ENCODE results near the gene ADCY2. TPM values are rescaled to one million over a fixed set of nuclear protein-coding genes. Genes with fewer than 3 reads are reported as not detected.
A peak's percentile ranks its signal among the peaks of the same experiment; 100 is the strongest.

ADCY2 gene
- polyA plus RNA-seq, 1 donor (not counting 4 experiments of a cell fraction or from before 2014, with no cell fraction given) = 0.13 TPM

GRCh38 chr5:7848296-7848695 is 452.4 kb downstream of the ADCY2 start:
- Histone ChIP-seq H3K27me3 (ENCODE audit: control insufficient read depth, extremely low read depth, insufficient read depth, low read length) (peaks cover 30% of the 10 kb centered on the region), H3K4me1 (ENCODE audit: control insufficient read depth, extremely low read depth, insufficient read depth, low read length) (no peaks in the 10 kb centered on the region), H3K27ac (ENCODE audit: control insufficient read depth, insufficient read depth, low read length) (no peak overlapping the region), H3K9me1 (ENCODE audit: control insufficient read depth, extremely low read depth, insufficient read depth, low read length) (no peaks in the 10 kb centered on the region), H3K9ac (ENCODE audit: control insufficient read depth, extremely low read depth, insufficient read depth, low read length) (no peak overlapping the region), H3K9me3 (ENCODE audit: control insufficient read depth, low read depth, low read length) (no peaks in the 10 kb centered on the region), H3K36me3 (ENCODE audit: control insufficient read depth in 2 of 2, extremely low read depth in 1 of 2, insufficient read depth in 2 of 2, low read length in 2 of 2) (no peaks in the 10 kb centered on the region), H3K4me3 (ENCODE audit: control insufficient read depth in 2 of 3, extremely low read depth in 1 of 3, insufficient read depth in 2 of 3, low read depth in 1 of 3, low read length in 3 of 3) (no peak overlapping the region), H3K4me2 (ENCODE audit: control insufficient read depth, extremely low read depth, insufficient read depth, low read depth, low read length) (no peak overlapping the region), H3K79me2 (ENCODE audit: control insufficient read depth, insufficient read depth, low read length) (no peaks in the 10 kb centered on the region), H2AFZ (ENCODE audit: control insufficient read depth, low read length) (no peak overlapping the region), H4K20me1 (ENCODE audit: control insufficient read depth, extremely low read depth, insufficient read depth, low read length) (no peaks in the 10 kb centered on the region)
- no peak for TF ChIP-seq CTCF (optimal IDR thresholded peaks at IDR 0.05 in 1 of 3, IDR thresholded peaks at IDR 0.05 in 1 of 3, conservative IDR thresholded peaks at IDR 0.05 in 1 of 3; ENCODE audit: extremely low read depth in 1 of 3, insufficient read depth in 2 of 3, low read length in 3 of 3)
- no peak for TF ChIP-seq EZH2 (IDR thresholded peaks at IDR 0.05; ENCODE audit: low read length)
- no peak for DNase-seq (ENCODE audit: low read depth, low spot score)
- FAIRE-seq = no peak
- dilution Hi-C loops (cut with MboI; ENCODE audit: extremely low pct_ligation_motif_present, low sequenced_read_pairs) = no loop called here

GRCh38 chr5:7849681-7850394 is 453.9 kb downstream of the ADCY2 start:
- H3K36me3 ChIP-seq (ENCODE audit: control insufficient read depth in 2 of 2, extremely low read depth in 1 of 2, insufficient read depth in 2 of 2, low read length in 2 of 2) = no peaks in the 10 kb centered on the region
- peak overlapping the region in 1 of 3 experiments; percentile 34 for H3K4me3 ChIP-seq (ENCODE audit: control insufficient read depth in 2 of 3, extremely low read depth in 1 of 3, insufficient read depth in 2 of 3, low read depth in 1 of 3, low read length in 3 of 3)
- FAIRE-seq (no peak), DNase-seq (ENCODE audit: low read depth, low spot score) (no peak)
- H2AFZ ChIP-seq (ENCODE audit: control insufficient read depth, low read length) = peak overlapping the region; percentile 30
- H3K4me1 ChIP-seq (ENCODE audit: control insufficient read depth, extremely low read depth, insufficient read depth, low read length) = no peaks in the 10 kb centered on the region
- dilution Hi-C loops (cut with MboI; ENCODE audit: extremely low pct_ligation_motif_present, low sequenced_read_pairs) = no loop called here
- H3K4me2 ChIP-seq (ENCODE audit: control insufficient read depth, extremely low read depth, insufficient read depth, low read depth, low read length) = peak overlapping the region; percentile 51
- no peak overlapping the region for H3K27ac ChIP-seq (ENCODE audit: control insufficient read depth, insufficient read depth, low read length)
- H3K9ac ChIP-seq (ENCODE audit: control insufficient read depth, extremely low read depth, insufficient read depth, low read length) = no peak overlapping the region
- no peaks in the 10 kb centered on the region for H3K9me1 ChIP-seq (ENCODE audit: control insufficient read depth, extremely low read depth, insufficient read depth, low read length)
- no peaks in the 10 kb centered on the region for H3K79me2 ChIP-seq (ENCODE audit: control insufficient read depth, insufficient read depth, low read length)
- H3K9me3 ChIP-seq (ENCODE audit: control insufficient read depth, low read depth, low read length) = no peaks in the 10 kb centered on the region
- TF ChIP-seq EZH2 (IDR thresholded peaks at IDR 0.05; ENCODE audit: low read length) = peak; percentile 89
- TF ChIP-seq CTCF (optimal IDR thresholded peaks at IDR 0.05 in 1 of 3, IDR thresholded peaks at IDR 0.05 in 1 of 3, conservative IDR thresholded peaks at IDR 0.05 in 1 of 3; ENCODE audit: extremely low read depth in 1 of 3, insufficient read depth in 2 of 3, low read length in 3 of 3) = peak in 1 of 3 experiments; percentile 32
- H4K20me1 ChIP-seq (ENCODE audit: control insufficient read depth, extremely low read depth, insufficient read depth, low read length) = no peaks in the 10 kb centered on the region
- peaks cover 30% of the 10 kb centered on the region for H3K27me3 ChIP-seq (ENCODE audit: control insufficient read depth, extremely low read depth, insufficient read depth, low read length)

Measured in keratinocyte (primary cell).